DOHH2 (cell line): Measurements from ENCODE around the gene OPRD1.
A peak's percentile ranks its signal among the peaks of the same experiment; 100 is the strongest.

Experiments used
- H3F3A ChIP-seq: fragments of 200-600 bp; sonication (generic), shearing (Covaris generic); 2 replicates; pipeline ENCODE4 v1.6.0; 2016; ENCODE audit warnings: antibody characterized with exemption, mild to moderate bottlenecking; ENCODE audit not compliant: control insufficient read depth, insufficient read depth
- H3K27ac ChIP-seq: fragments of 200-600 bp; sonication (generic); 2 replicates; pipeline ENCODE4 v1.5.1; 2014; ENCODE audit warnings: low read depth, mild to moderate bottlenecking, low read length, moderate library complexity
- H3K27me3 ChIP-seq: fragments of 200-600 bp; sonication (generic); 2 replicates; pipeline ENCODE4 v1.6.1; 2014; ENCODE audit warnings: mild to moderate bottlenecking, low read length, mixed read lengths; ENCODE audit not compliant: control insufficient read depth
- H3K36me3 ChIP-seq: fragments of 200-600 bp; sonication (generic); 2 replicates; pipeline ENCODE4 v1.6.1; 2014; ENCODE audit warnings: mild to moderate bottlenecking, low read length, moderate library complexity, mixed read lengths; ENCODE audit not compliant: control insufficient read depth
- H3K4me1 ChIP-seq: fragments of 200-600 bp; sonication (generic); 2 replicates; pipeline ENCODE4 v1.6.1; 2014; ENCODE audit warnings: mild to moderate bottlenecking, low read length, mixed read lengths; ENCODE audit not compliant: control insufficient read depth
- H3K4me2 ChIP-seq: fragments of 200-600 bp; sonication (generic); 2 replicates; pipeline ENCODE4 v1.6.0; 2014; ENCODE audit warnings: mild to moderate bottlenecking, low read length, moderate library complexity
- H3K4me3 ChIP-seq: fragments of 200-600 bp; sonication (generic); 2 replicates; pipeline ENCODE4 v1.5.1; 2014; ENCODE audit warnings: mild to moderate bottlenecking, low read length, mixed read lengths
- H3K79me2 ChIP-seq: fragments of 200-600 bp; sonication (generic); 2 replicates; pipeline ENCODE4 v1.6.1; 2014; ENCODE audit warnings: mild to moderate bottlenecking, low read length, mixed read lengths; ENCODE audit not compliant: control insufficient read depth
- H3K9me2 ChIP-seq: fragments of 200-600 bp; sonication (generic); replicated peaks from 2 replicates; pipeline ENCODE4 v1.6.1; 2014; ENCODE audit warnings: mild to moderate bottlenecking, low read length, mixed read lengths; ENCODE audit not compliant: control insufficient read depth
- H3K9me3 ChIP-seq: fragments of 200-600 bp; sonication (generic); 2 replicates; pipeline ENCODE4 v1.6.1; 2014; ENCODE audit warnings: antibody characterized with exemption, low read length, mixed read lengths; ENCODE audit not compliant: control insufficient read depth, insufficient read depth
- H4K20me1 ChIP-seq: fragments of 200-600 bp; sonication (generic); 2 replicates; pipeline ENCODE4 v1.6.0; 2014; ENCODE audit warnings: low read depth, mild to moderate bottlenecking, antibody characterized with exemption, low read length, moderate library complexity; ENCODE audit not compliant: control insufficient read depth, insufficient read depth
- CTCF ChIP-seq: fragments of 200-600 bp; sonication (generic); IDR thresholded peaks from one replicate; pipeline ENCODE4 v1.5.1; 2014; ENCODE audit warnings: antibody characterized with exemption, mild to moderate bottlenecking, low read depth, low read length; ENCODE audit not compliant: poor library complexity, severe bottlenecking
- EZH2phosphoT487 ChIP-seq: fragments of 200-600 bp; sonication (generic); IDR thresholded peaks from 2 replicates; pipeline ENCODE4 v1.6.1; 2017; ENCODE audit warnings: borderline replicate concordance, mild to moderate bottlenecking, antibody characterized with exemption, low read length, moderate library complexity, mixed read lengths

OPRD1 gene

GRCh38 chr1:28887835-28888682, 76.1 kb downstream of the OPRD1 start:
- H3K4me2 ChIP-seq: peak overlapping the region; percentile 89
- no peak overlapping the region for H3K27ac ChIP-seq
- H3K4me1 ChIP-seq: peaks cover 42% of the 10 kb centered on the region
- no peaks in the 10 kb centered on the region for H3K36me3 ChIP-seq
- peaks cover 3% of the 10 kb centered on the region; the same call in 1 of the 2 replicates for H4K20me1 ChIP-seq
- H3K4me3 ChIP-seq: peak overlapping the region; percentile 98
- peaks cover 7% of the 10 kb centered on the region; the same call in 1 of the 2 replicates for H3K79me2 ChIP-seq
- H3K9me3 ChIP-seq: no peaks in the 10 kb centered on the region
- no peak for TF ChIP-seq CTCF
- TF ChIP-seq EZH2phosphoT487: no peak
- no peaks in the 10 kb centered on the region for H3K9me2 ChIP-seq
- peaks cover 13% of the 10 kb centered on the region for H3F3A ChIP-seq
- no peaks in the 10 kb centered on the region for H3K27me3 ChIP-seq

- Histone ChIP-seq H3K27ac (no peak overlapping the region), H3K4me3 (no peak overlapping the region), H4K20me1 (peaks cover 3% of the 10 kb centered on the region; the same call in 1 of the 2 replicates), H3K36me3 (peaks cover under 1% of the 10 kb centered on the region; the same call in 1 of the 2 replicates), H3F3A (peaks cover 13% of the 10 kb centered on the region), H3K27me3 (no peaks in the 10 kb centered on the region), H3K4me1 (peaks cover 34% of the 10 kb centered on the region), H3K9me2 (no peaks in the 10 kb centered on the region), H3K79me2 (peaks cover 7% of the 10 kb centered on the region; the same call in 1 of the 2 replicates), H3K4me2 (no peak overlapping the region), H3K9me3 (no peaks in the 10 kb centered on the region)
- TF ChIP-seq EZH2phosphoT487 (no peak), CTCF (no peak)
Measured at GRCh38 chr1:28888915-28889314, 76.9 kb downstream of the OPRD1 start.

- Histone ChIP-seq H3K79me2 (peaks cover 7% of the 10 kb centered on the region; the same call in 1 of the 2 replicates), H4K20me1 (peaks cover 3% of the 10 kb centered on the region; the same call in 1 of the 2 replicates), H3K36me3 (peaks cover 5% of the 10 kb centered on the region; the same call in 1 of the 2 replicates), H3K4me1 (peaks cover 30% of the 10 kb centered on the region), H3F3A (peaks cover 13% of the 10 kb centered on the region), H3K4me2 (no peak overlapping the region), H3K27me3 (no peaks in the 10 kb centered on the region), H3K9me3 (no peaks in the 10 kb centered on the region), H3K27ac (no peak overlapping the region), H3K4me3 (no peak overlapping the region), H3K9me2 (no peaks in the 10 kb centered on the region)
- TF ChIP-seq CTCF (no peak), EZH2phosphoT487 (no peak)
Measured at GRCh38 chr1:28889357-28889756, 77.4 kb downstream of the OPRD1 start.
